Hepatocyte (in vitro differentiated cells): Measurements from ENCODE around the gene TRAPPC12.
"Not testable (repeated sequence)": the region's sequence is repeated elsewhere in the genome, so short reads cannot be mapped to it uniquely, and the experiment has no call there.

Source experiments
- CTCF ChIP-seq: fragments of 200-600 bp; sonication (generic); IDR thresholded peaks from 2 replicates; pipeline ENCODE4 v1.5.1; 2016; ENCODE audit warnings: antibody characterized with exemption, mild to moderate bottlenecking; ENCODE audit not compliant: poor library complexity
- EZH2 ChIP-seq: fragments of 200-600 bp; sonication (generic); IDR thresholded peaks from 2 replicates; pipeline ENCODE4 v1.6.1; 2016; ENCODE audit warnings: antibody characterized with exemption, mild to moderate bottlenecking, borderline replicate concordance
- EZH2phosphoT487 ChIP-seq: fragments of 200-600 bp; sonication (generic); IDR thresholded peaks from one replicate; pipeline ENCODE4 v1.6.1; 2018; ENCODE audit warnings: antibody characterized with exemption, mild to moderate bottlenecking, low read depth, moderate library complexity; ENCODE audit not compliant: unreplicated experiment, severe bottlenecking

- not testable (repeated sequence) for TF ChIP-seq EZH2, CTCF, EZH2phosphoT487
Observed at GRCh38 chr2:3448441-3448911, 69.0 kb downstream of the TRAPPC12 start.
